IPS-NIHi7 (cell line): ENCODE measurements around the gene SMIM1.
"Not testable (repeated sequence)": the region's sequence is repeated elsewhere in the genome, so short reads cannot be mapped to it uniquely, and the experiment has no call there.

ENCODE experiments used
- DNase-seq: peaks from one replicate; pipeline ENCODE4 v3.0.0; 2012; ENCODE audit warnings: mixed read lengths; ENCODE audit errors: extremely low spot score

The SMIM1 gene

GRCh38 chr1:3736708-3737107 is 35.8 kb upstream of the SMIM1 start:
- DNase-seq, result no peak

- DNase-seq, result no peak
Measured at GRCh38 chr1:3738943-3739342, 33.6 kb upstream of the SMIM1 start.

GRCh38 chr1:3740042-3740441 is 32.5 kb upstream of the SMIM1 start:
- no peak for DNase-seq

- DNase-seq, result no peak
Measured at GRCh38 chr1:3740752-3741151, 31.8 kb upstream of the SMIM1 start.

GRCh38 chr1:3741566-3742438 is 30.7 kb upstream of the SMIM1 start:
- no peak for DNase-seq

- DNase-seq, result no peak
Measured at GRCh38 chr1:3742439-3743298, 29.9 kb upstream of the SMIM1 start.

- DNase-seq, result no peak
Measured at GRCh38 chr1:3743421-3743820, 29.1 kb upstream of the SMIM1 start.

GRCh38 chr1:3743826-3744225 is 28.7 kb upstream of the SMIM1 start:
- DNase-seq, result no peak

- no peak for DNase-seq
Measured at GRCh38 chr1:3744646-3745045, 27.9 kb upstream of the SMIM1 start.

- no peak for DNase-seq
Measured at GRCh38 chr1:3745071-3745470, 27.5 kb upstream of the SMIM1 start.

GRCh38 chr1:3745590-3746381 is 26.8 kb upstream of the SMIM1 start:
- no peak for DNase-seq

- DNase-seq, result no peak
Measured at GRCh38 chr1:3746389-3746829, 26.1 kb upstream of the SMIM1 start.

GRCh38 chr1:3746830-3747521 is 25.6 kb upstream of the SMIM1 start:
- peak; percentile 100 for DNase-seq

GRCh38 chr1:3747522-3747848 is 25.1 kb upstream of the SMIM1 start:
- no peak for DNase-seq

GRCh38 chr1:3747903-3748302 is 24.6 kb upstream of the SMIM1 start:
- no peak for DNase-seq

- DNase-seq, result not testable (repeated sequence)
Measured at GRCh38 chr1:3748316-3748900, 24.1 kb upstream of the SMIM1 start.

GRCh38 chr1:3749512-3749911 is 23.0 kb upstream of the SMIM1 start:
- no peak for DNase-seq

- no peak for DNase-seq
Measured at GRCh38 chr1:3750741-3751140, 21.8 kb upstream of the SMIM1 start.

GRCh38 chr1:3752400-3752945 is 20.1 kb upstream of the SMIM1 start, which contains the start of gene CCDC27:
Gene CCDC27 (plus strand): TSS chr1:3752450. CDS start chr1:3752482, 32 bp downstream.
- no peak for DNase-seq

- no peak for DNase-seq
Measured at GRCh38 chr1:3753656-3754454, 18.7 kb upstream of the SMIM1 start.
